H1 (cell line): ENCODE data around the gene CA5A. TPM values are rescaled to one million over a fixed set of nuclear protein-coding genes. Genes with fewer than 3 reads are reported as not detected.

Experiments used
- CTCF ChIA-PET: fragments of 300-600 bp; sonication (Branson Sonifier 250); formaldehyde crosslinking; loops from one replicate; lab custom pipeline; 2021; ENCODE audit not compliant: partially characterized antibody; lab: Charles Lee
- POLR2A ChIA-PET: fragments of 300-600 bp; sonication (Branson Sonifier 250); formaldehyde crosslinking; loops from one replicate; lab custom pipeline; 2021; ENCODE audit warnings: inconsistent platforms; ENCODE audit not compliant: partially characterized antibody; lab: Charles Lee
- DNase-seq, 2 experiments: peaks; one replicate each; pipeline versions ENCODE4 v3.0.0 to v3.0.0-alpha.2; 2010 to 2022; ENCODE audit warnings: low spot score in 2 of 2, low read depth in 1 of 2, mixed read lengths in 1 of 2
- FAIRE-seq: peaks from 2 replicates; lab custom pipeline; 2011; peaks lifted over from hg19 to GRCh38; lab: Jason Lieb, UNC
- H2AFZ ChIP-seq: 2 replicates; pipeline ENCODE4 v1.8.1; 2012; ENCODE audit warnings: low read length, inconsistent platforms
- H2AK5ac ChIP-seq: 2 replicates; pipeline ENCODE4 v1.6.1; 2013; ENCODE audit warnings: low read depth, low read length
- H2BK120ac ChIP-seq: replicated peaks from 2 replicates; pipeline ENCODE3; 2013; ENCODE audit warnings: low read depth, low read length, inconsistent platforms
- H2BK12ac ChIP-seq: 2 replicates; pipeline ENCODE4 v1.6.1; 2013; ENCODE audit warnings: low read depth, low read length
- H2BK15ac ChIP-seq: 2 replicates; pipeline ENCODE4 v1.6.1; 2013; ENCODE audit warnings: low read length
- H2BK20ac ChIP-seq: 2 replicates; pipeline ENCODE4 v1.6.1; 2013; ENCODE audit warnings: low read length
- H2BK5ac ChIP-seq: 2 replicates; pipeline ENCODE4 v1.6.1; 2013; ENCODE audit warnings: low read depth, low read length
- H3K14ac ChIP-seq: 2 replicates; pipeline ENCODE4 v1.6.1; 2013; ENCODE audit warnings: inconsistent platforms; ENCODE audit not compliant: insufficient read length
- H3K18ac ChIP-seq: 2 replicates; pipeline ENCODE4 v1.6.1; 2013; ENCODE audit warnings: low read length; ENCODE audit errors: extremely low read depth
- H3K23ac ChIP-seq: 2 replicates; pipeline ENCODE4 v1.6.1; 2013; ENCODE audit warnings: inconsistent platforms; ENCODE audit not compliant: insufficient read length
- H3K23me2 ChIP-seq: 2 replicates; pipeline ENCODE4 v1.6.1; 2013; ENCODE audit warnings: low read depth, low read length
- H3K27ac ChIP-seq: 2 replicates; pipeline ENCODE4 v1.6.1; 2011; ENCODE audit warnings: low read depth, low read length, inconsistent platforms
- H3K27me3 ChIP-seq, 4 experiments: replicated peaks in 1 of 4; 1 replicate in 1 of 4; 2 replicates in 3 of 4; pipeline versions ENCODE4 v1.6.1 to v1.8.1; 2011 to 2013; ENCODE audit warnings: low read length in 3 of 4, mild to moderate bottlenecking in 3 of 4, inconsistent platforms in 2 of 4, mixed read lengths in 2 of 4, moderate library complexity in 1 of 4; ENCODE audit not compliant: control insufficient read depth in 3 of 4, insufficient read depth in 3 of 4; ENCODE audit errors: extremely low read depth in 1 of 4
- H3K36me3 ChIP-seq, 4 experiments: 2 replicates each; pipeline versions ENCODE4 v1.6.1 to v1.8.1; 2011 to 2013; ENCODE audit warnings: mild to moderate bottlenecking in 4 of 4, low read length in 3 of 4, moderate library complexity in 2 of 4, control low read depth in 1 of 4, inconsistent platforms in 1 of 4; ENCODE audit not compliant: insufficient read depth in 4 of 4, control insufficient read depth in 2 of 4
- H3K4ac ChIP-seq: replicated peaks from 2 replicates; pipeline ENCODE3; 2013; ENCODE audit warnings: low read length, low read depth, mixed read lengths, inconsistent platforms; ENCODE audit not compliant: insufficient read length
- H3K4me1 ChIP-seq, 4 experiments: replicated peaks in 1 of 4; 1 replicate in 1 of 4; 2 replicates in 3 of 4; pipeline versions ENCODE4 v1.6.1 to v1.8.1; 2011 to 2013; ENCODE audit warnings: low read length in 3 of 4, inconsistent platforms in 2 of 4, mixed read lengths in 1 of 4; ENCODE audit not compliant: insufficient read depth in 4 of 4, control insufficient read depth in 3 of 4
- H3K4me2 ChIP-seq, 2 experiments: 2 replicates each; pipeline versions ENCODE4 v1.6.1 to v1.8.1; 2011 to 2013; ENCODE audit warnings: low read depth in 2 of 2, low read length in 2 of 2, control low read depth in 1 of 2, inconsistent platforms in 1 of 2, mild to moderate bottlenecking in 1 of 2; ENCODE audit not compliant: insufficient read depth in 1 of 2
- H3K4me3 ChIP-seq, 4 experiments: fragments of 200-600, 300-600 bp in 1 of 4; sonication (generic), shearing (Covaris generic), sonication (Bioruptor Twin) in 1 of 4; 2 replicates each; pipeline versions ENCODE4 v1.5.1 to v1.8.1; 2011 to 2016; ENCODE audit warnings: low read length in 4 of 4, low read depth in 3 of 4, control low read depth in 2 of 4, inconsistent platforms in 2 of 4, mild to moderate bottlenecking in 2 of 4, mixed read lengths in 1 of 4, moderate library complexity in 1 of 4; ENCODE audit not compliant: insufficient read depth in 2 of 4; ENCODE audit errors: extremely low read depth in 1 of 4
- H3K56ac ChIP-seq: replicated peaks from 2 replicates; pipeline ENCODE3; 2013; ENCODE audit warnings: low read depth, mild to moderate bottlenecking, mixed read lengths, low read length, inconsistent platforms; ENCODE audit not compliant: insufficient read length
- H3K79me1 ChIP-seq: 2 replicates; pipeline ENCODE4 v1.6.1; 2013; ENCODE audit warnings: low read depth, low read length, control low read depth
- H3K79me2 ChIP-seq, 2 experiments: 2 replicates each; pipeline versions ENCODE4 v1.6.1 to v1.8.1; 2012 to 2013; ENCODE audit warnings: low read length in 2 of 2, mild to moderate bottlenecking in 2 of 2, inconsistent platforms in 1 of 2; ENCODE audit not compliant: insufficient read depth in 2 of 2, control insufficient read depth in 1 of 2
- H3K9ac ChIP-seq, 4 experiments: replicated peaks in 1 of 4; 1 replicate in 1 of 4; 2 replicates in 3 of 4; pipeline versions ENCODE4 v1.6.1 to v1.8.1; 2011 to 2013; ENCODE audit warnings: low read depth in 3 of 4, low read length in 3 of 4, control low read depth in 2 of 4, mild to moderate bottlenecking in 2 of 4, moderate library complexity in 2 of 4, inconsistent platforms in 1 of 4; ENCODE audit errors: extremely low read depth in 1 of 4
- H3K9me3 ChIP-seq, 2 experiments: 2 replicates each; pipeline versions ENCODE4 v1.6.1 to v1.8.1; 2012 to 2013; ENCODE audit warnings: mild to moderate bottlenecking in 2 of 2, moderate library complexity in 2 of 2, control low read depth in 1 of 2, inconsistent platforms in 1 of 2, low read depth in 1 of 2, low read length in 1 of 2, mixed read lengths in 1 of 2; ENCODE audit not compliant: insufficient read depth in 2 of 2
- H4K20me1 ChIP-seq, 2 experiments: replicated peaks in 1 of 2; 2 replicates each; pipeline versions ENCODE3 to v1.8.1; 2011 to 2013; ENCODE audit warnings: inconsistent platforms in 2 of 2, low read length in 2 of 2, mild to moderate bottlenecking in 1 of 2; ENCODE audit not compliant: insufficient read depth in 2 of 2, control insufficient read depth in 1 of 2
- H4K5ac ChIP-seq: 2 replicates; pipeline ENCODE4 v1.6.1; 2013; ENCODE audit warnings: low read length, low read depth, mixed read lengths, inconsistent platforms; ENCODE audit not compliant: insufficient read length
- H4K8ac ChIP-seq: 2 replicates; pipeline ENCODE4 v1.8.0; 2013; ENCODE audit warnings: mild to moderate bottlenecking, moderate library complexity, low read length, inconsistent platforms; ENCODE audit not compliant: insufficient read depth; ENCODE audit errors: extremely low read depth
- H4K91ac ChIP-seq: replicated peaks from 2 replicates; pipeline ENCODE3; 2013; ENCODE audit warnings: low read length, mixed read lengths, inconsistent platforms; ENCODE audit not compliant: insufficient read length
- WGBS, 2 experiments: shearing (Covaris generic) in 1 of 2; methylation state at CpG; one replicate each; pipeline versions ENCODE4 v1.1.6 to v1.1.7; 2013 to 2015; ENCODE audit warnings: low lambda C conversion rate in 2 of 2, mixed read lengths in 2 of 2, inconsistent platforms in 1 of 2, low coverage in 1 of 2, missing lambda C conversion rate in 1 of 2; ENCODE audit not compliant: insufficient replicate concordance in 2 of 2, insufficient coverage in 1 of 2, insufficient read length in 1 of 2; ENCODE audit errors: extremely low coverage in 1 of 2, missing lambda C conversion rate in 1 of 2; 5-methylcytosine and 5-hydroxymethylcytosine counted together
- long read RNA-seq, 2 experiments: library from RNA in 1 of 2; library from capped mRNA in 1 of 2; stranded (forward); transcript quantifications; one replicate each; pipeline ENCODE4 v2.0.0, GENCODE V29; 2021; ENCODE audit warnings: inconsistent platforms in 1 of 2
- polyA minus RNA-seq, 3 experiments: library from RNA; depleted of rRNA, polyadenylated mRNA; stranded (reverse); fragments of >200 nt; gene quantifications; 1 replicate in 2 of 3; 2 replicates in 1 of 3; pipeline ENCODE4 v1.2.3, GENCODE V29; 2011
- polyA plus RNA-seq, 7 experiments: library from polyadenylated mRNA; depleted of rRNA in 3 of 7; stranded (reverse) in 5 of 7; unstranded in 2 of 7; fragments of >200 nt in 5 of 7; fragments of 200-250 nt in 2 of 7; gene quantifications; 1 replicate in 5 of 7; 2 replicates in 1 of 7; 4 replicates in 1 of 7; pipeline versions ENCODE4 v1.2.1 to v1.2.3, GENCODE V29; 2011 to 2013; ENCODE audit warnings: missing spikeins in 2 of 7, mixed read lengths in 2 of 7
- total RNA-seq: library from RNA; stranded (reverse); fragmentation: NEBNext Ultra II Directional; extraction: Animal tissue kit (Norgen Biotek cat#: 25700); gene quantifications from 2 replicates; pipeline ENCODE4 v1.2.1, GENCODE V29; 2021

Gene CA5A
- total RNA-seq, result not detected in 2 replicates
- not detected in 2 replicates for polyA plus RNA-seq (2011; rRNA removed)
- polyA plus RNA-seq (2011; cell fraction: cytosol; rRNA removed), result not detected
- not detected for polyA plus RNA-seq (2011; cell fraction: nucleus; rRNA removed)
- not detected in 4 replicates for polyA plus RNA-seq (2012, experiment 1 of 2)
- polyA plus RNA-seq (2012, experiment 2 of 2), result not detected
- polyA plus RNA-seq (2013, experiment 1 of 2), result under 0.01 TPM
- not detected for polyA plus RNA-seq (2013, experiment 2 of 2)
- polyA minus RNA-seq (2011; rRNA and poly(A)+ RNA removed), result not detected in 2 replicates
- polyA minus RNA-seq (2011; cell fraction: cytosol; rRNA and poly(A)+ RNA removed), result not detected
- polyA minus RNA-seq (2011; cell fraction: nucleus; rRNA and poly(A)+ RNA removed), result not detected
- long read RNA-seq, experiment 1, result 0 reads
- long read RNA-seq, experiment 2, result 0 reads

GRCh38 chr16:87936375-87937230 is at the start of gene CA5A:
Gene CA5A, minus strand, starts transcription at chr16:87936529. Its CDS starts 79 bp downstream, at chr16:87936450.
- whole genome bisulfite sequencing, 2 experiments, result 95% methylated on average over 15 of the region's 15 CpGs; no CpG with 5 or more reads in 1 of the 2 experiments
- Histone ChIP-seq H3K27ac (no peak within 1 kb of the TSS), H3K4ac (no peak within 1 kb of the TSS), H3K4me1 (no peaks in the 10 kb centered on the region), H2AFZ (no peak within 1 kb of the TSS), H3K14ac (no peak within 1 kb of the TSS), H3K79me1 (no peaks in the 10 kb centered on the region), H4K8ac (no peak within 1 kb of the TSS; the same call in 1 of the 2 replicates), H4K91ac (no peak within 1 kb of the TSS), H2BK20ac (no peak within 1 kb of the TSS), H3K23me2 (0 out of 2 replicates have a peak, but pooled peaks cover 2% of the 10 kb centered on the region), H2BK12ac (no peak within 1 kb of the TSS), H3K27me3 (no peaks in the 10 kb centered on the region), H2BK5ac (no peak within 1 kb of the TSS), H3K9me3 (no peaks in the 10 kb centered on the region), H3K18ac (no peak within 1 kb of the TSS), H3K4me3 (no peak within 1 kb of the TSS), H3K4me2 (no peak within 1 kb of the TSS), H4K20me1 (no peaks in the 10 kb centered on the region), H3K9ac (no peak within 1 kb of the TSS), H2BK15ac (no peak within 1 kb of the TSS), H2AK5ac (no peak within 1 kb of the TSS), H3K23ac (no peak within 1 kb of the TSS), H3K79me2 (no peaks in the 10 kb centered on the region), H3K56ac (no peak within 1 kb of the TSS), H4K5ac (no peak within 1 kb of the TSS), H3K36me3 (no peaks in the 10 kb centered on the region), H2BK120ac (no peak within 1 kb of the TSS)
- FAIRE-seq (no peak), DNase-seq (no peak)
- CTCF ChIA-PET, result interaction anchor here (1.3 kb wide), 1 partner anchor 9 kb away, joined by 4 read pairs; no protein-coding TSS in a partner anchor
- POLR2A ChIA-PET, result interaction anchor here (1.2 kb wide), 1 partner anchor 20 kb away, joined by 5 read pairs; no protein-coding TSS in a partner anchor
